H1 (cell line): ENCODE measurements around the gene PPIB. TPM values are rescaled to one million over a fixed set of nuclear protein-coding genes. Genes with fewer than 3 reads are reported as not detected.

Experiments used
- CTCF ChIA-PET: fragments of 300-600 bp; sonication (Branson Sonifier 250); formaldehyde crosslinking; loops from one replicate; lab custom pipeline; 2021; ENCODE audit not compliant: partially characterized antibody; lab: Charles Lee
- POLR2A ChIA-PET: fragments of 300-600 bp; sonication (Branson Sonifier 250); formaldehyde crosslinking; loops from one replicate; lab custom pipeline; 2021; ENCODE audit warnings: inconsistent platforms; ENCODE audit not compliant: partially characterized antibody; lab: Charles Lee
- DNase-seq, 2 experiments: peaks; one replicate each; pipeline versions ENCODE4 v3.0.0 to v3.0.0-alpha.2; 2010 to 2022; ENCODE audit warnings: low spot score in 2 of 2, low read depth in 1 of 2, mixed read lengths in 1 of 2
- FAIRE-seq: peaks from 2 replicates; lab custom pipeline; 2011; peaks lifted over from hg19 to GRCh38; lab: Jason Lieb, UNC
- H2AFZ ChIP-seq: 2 replicates; pipeline ENCODE4 v1.8.1; 2012; ENCODE audit warnings: low read length, inconsistent platforms
- H2AK5ac ChIP-seq: 2 replicates; pipeline ENCODE4 v1.6.1; 2013; ENCODE audit warnings: low read depth, low read length
- H2BK120ac ChIP-seq: replicated peaks from 2 replicates; pipeline ENCODE3; 2013; ENCODE audit warnings: low read depth, low read length, inconsistent platforms
- H2BK12ac ChIP-seq: 2 replicates; pipeline ENCODE4 v1.6.1; 2013; ENCODE audit warnings: low read depth, low read length
- H2BK15ac ChIP-seq: 2 replicates; pipeline ENCODE4 v1.6.1; 2013; ENCODE audit warnings: low read length
- H2BK20ac ChIP-seq: 2 replicates; pipeline ENCODE4 v1.6.1; 2013; ENCODE audit warnings: low read length
- H2BK5ac ChIP-seq: 2 replicates; pipeline ENCODE4 v1.6.1; 2013; ENCODE audit warnings: low read depth, low read length
- H3K14ac ChIP-seq: 2 replicates; pipeline ENCODE4 v1.6.1; 2013; ENCODE audit warnings: inconsistent platforms; ENCODE audit not compliant: insufficient read length
- H3K18ac ChIP-seq: 2 replicates; pipeline ENCODE4 v1.6.1; 2013; ENCODE audit warnings: low read length; ENCODE audit errors: extremely low read depth
- H3K23ac ChIP-seq: 2 replicates; pipeline ENCODE4 v1.6.1; 2013; ENCODE audit warnings: inconsistent platforms; ENCODE audit not compliant: insufficient read length
- H3K23me2 ChIP-seq: 2 replicates; pipeline ENCODE4 v1.6.1; 2013; ENCODE audit warnings: low read depth, low read length
- H3K27ac ChIP-seq: 2 replicates; pipeline ENCODE4 v1.6.1; 2011; ENCODE audit warnings: low read depth, low read length, inconsistent platforms
- H3K27me3 ChIP-seq, 4 experiments: replicated peaks in 1 of 4; 1 replicate in 1 of 4; 2 replicates in 3 of 4; pipeline versions ENCODE4 v1.6.1 to v1.8.1; 2011 to 2013; ENCODE audit warnings: low read length in 3 of 4, mild to moderate bottlenecking in 3 of 4, inconsistent platforms in 2 of 4, mixed read lengths in 2 of 4, moderate library complexity in 1 of 4; ENCODE audit not compliant: control insufficient read depth in 3 of 4, insufficient read depth in 3 of 4; ENCODE audit errors: extremely low read depth in 1 of 4
- H3K36me3 ChIP-seq, 4 experiments: 2 replicates each; pipeline versions ENCODE4 v1.6.1 to v1.8.1; 2011 to 2013; ENCODE audit warnings: mild to moderate bottlenecking in 4 of 4, low read length in 3 of 4, moderate library complexity in 2 of 4, control low read depth in 1 of 4, inconsistent platforms in 1 of 4; ENCODE audit not compliant: insufficient read depth in 4 of 4, control insufficient read depth in 2 of 4
- H3K4ac ChIP-seq: replicated peaks from 2 replicates; pipeline ENCODE3; 2013; ENCODE audit warnings: low read length, low read depth, mixed read lengths, inconsistent platforms; ENCODE audit not compliant: insufficient read length
- H3K4me1 ChIP-seq, 4 experiments: replicated peaks in 1 of 4; 1 replicate in 1 of 4; 2 replicates in 3 of 4; pipeline versions ENCODE4 v1.6.1 to v1.8.1; 2011 to 2013; ENCODE audit warnings: low read length in 3 of 4, inconsistent platforms in 2 of 4, mixed read lengths in 1 of 4; ENCODE audit not compliant: insufficient read depth in 4 of 4, control insufficient read depth in 3 of 4
- H3K4me2 ChIP-seq, 2 experiments: 2 replicates each; pipeline versions ENCODE4 v1.6.1 to v1.8.1; 2011 to 2013; ENCODE audit warnings: low read depth in 2 of 2, low read length in 2 of 2, control low read depth in 1 of 2, inconsistent platforms in 1 of 2, mild to moderate bottlenecking in 1 of 2; ENCODE audit not compliant: insufficient read depth in 1 of 2
- H3K4me3 ChIP-seq, 4 experiments: fragments of 200-600, 300-600 bp in 1 of 4; sonication (generic), shearing (Covaris generic), sonication (Bioruptor Twin) in 1 of 4; 2 replicates each; pipeline versions ENCODE4 v1.5.1 to v1.8.1; 2011 to 2016; ENCODE audit warnings: low read length in 4 of 4, low read depth in 3 of 4, control low read depth in 2 of 4, inconsistent platforms in 2 of 4, mild to moderate bottlenecking in 2 of 4, mixed read lengths in 1 of 4, moderate library complexity in 1 of 4; ENCODE audit not compliant: insufficient read depth in 2 of 4; ENCODE audit errors: extremely low read depth in 1 of 4
- H3K56ac ChIP-seq: replicated peaks from 2 replicates; pipeline ENCODE3; 2013; ENCODE audit warnings: low read depth, mild to moderate bottlenecking, mixed read lengths, low read length, inconsistent platforms; ENCODE audit not compliant: insufficient read length
- H3K79me1 ChIP-seq: 2 replicates; pipeline ENCODE4 v1.6.1; 2013; ENCODE audit warnings: low read depth, low read length, control low read depth
- H3K79me2 ChIP-seq, 2 experiments: 2 replicates each; pipeline versions ENCODE4 v1.6.1 to v1.8.1; 2012 to 2013; ENCODE audit warnings: low read length in 2 of 2, mild to moderate bottlenecking in 2 of 2, inconsistent platforms in 1 of 2; ENCODE audit not compliant: insufficient read depth in 2 of 2, control insufficient read depth in 1 of 2
- H3K9ac ChIP-seq, 4 experiments: replicated peaks in 1 of 4; 1 replicate in 1 of 4; 2 replicates in 3 of 4; pipeline versions ENCODE4 v1.6.1 to v1.8.1; 2011 to 2013; ENCODE audit warnings: low read depth in 3 of 4, low read length in 3 of 4, control low read depth in 2 of 4, mild to moderate bottlenecking in 2 of 4, moderate library complexity in 2 of 4, inconsistent platforms in 1 of 4; ENCODE audit errors: extremely low read depth in 1 of 4
- H3K9me3 ChIP-seq, 2 experiments: 2 replicates each; pipeline versions ENCODE4 v1.6.1 to v1.8.1; 2012 to 2013; ENCODE audit warnings: mild to moderate bottlenecking in 2 of 2, moderate library complexity in 2 of 2, control low read depth in 1 of 2, inconsistent platforms in 1 of 2, low read depth in 1 of 2, low read length in 1 of 2, mixed read lengths in 1 of 2; ENCODE audit not compliant: insufficient read depth in 2 of 2
- H4K20me1 ChIP-seq, 2 experiments: replicated peaks in 1 of 2; 2 replicates each; pipeline versions ENCODE3 to v1.8.1; 2011 to 2013; ENCODE audit warnings: inconsistent platforms in 2 of 2, low read length in 2 of 2, mild to moderate bottlenecking in 1 of 2; ENCODE audit not compliant: insufficient read depth in 2 of 2, control insufficient read depth in 1 of 2
- H4K5ac ChIP-seq: 2 replicates; pipeline ENCODE4 v1.6.1; 2013; ENCODE audit warnings: low read length, low read depth, mixed read lengths, inconsistent platforms; ENCODE audit not compliant: insufficient read length
- H4K8ac ChIP-seq: 2 replicates; pipeline ENCODE4 v1.8.0; 2013; ENCODE audit warnings: mild to moderate bottlenecking, moderate library complexity, low read length, inconsistent platforms; ENCODE audit not compliant: insufficient read depth; ENCODE audit errors: extremely low read depth
- H4K91ac ChIP-seq: replicated peaks from 2 replicates; pipeline ENCODE3; 2013; ENCODE audit warnings: low read length, mixed read lengths, inconsistent platforms; ENCODE audit not compliant: insufficient read length
- CHD2 ChIP-seq: IDR thresholded peaks from 2 replicates; pipeline ENCODE4 v1.6.1; 2012; ENCODE audit warnings: low read length, improper control_type of control experiment
- JUN ChIP-seq: IDR thresholded peaks from 2 replicates; pipeline ENCODE4 v1.6.1; 2011; ENCODE audit warnings: low read depth, mild to moderate bottlenecking, improper control_type of control experiment, low read length
- WGBS, 2 experiments: shearing (Covaris generic) in 1 of 2; methylation state at CpG; one replicate each; pipeline versions ENCODE4 v1.1.6 to v1.1.7; 2013 to 2015; ENCODE audit warnings: low lambda C conversion rate in 2 of 2, mixed read lengths in 2 of 2, inconsistent platforms in 1 of 2, low coverage in 1 of 2, missing lambda C conversion rate in 1 of 2; ENCODE audit not compliant: insufficient replicate concordance in 2 of 2, insufficient coverage in 1 of 2, insufficient read length in 1 of 2; ENCODE audit errors: extremely low coverage in 1 of 2, missing lambda C conversion rate in 1 of 2; 5-methylcytosine and 5-hydroxymethylcytosine counted together
- polyA plus RNA-seq, 7 experiments: library from polyadenylated mRNA; depleted of rRNA in 3 of 7; stranded (reverse) in 5 of 7; unstranded in 2 of 7; fragments of >200 nt in 5 of 7; fragments of 200-250 nt in 2 of 7; gene quantifications; 1 replicate in 5 of 7; 2 replicates in 1 of 7; 4 replicates in 1 of 7; pipeline versions ENCODE4 v1.2.1 to v1.2.3, GENCODE V29; 2011 to 2013; ENCODE audit warnings: missing spikeins in 2 of 7, mixed read lengths in 2 of 7
- total RNA-seq: library from RNA; stranded (reverse); fragmentation: NEBNext Ultra II Directional; extraction: Animal tissue kit (Norgen Biotek cat#: 25700); gene quantifications from 2 replicates; pipeline ENCODE4 v1.2.1, GENCODE V29; 2021

The PPIB gene
- total and polyA plus RNA-seq, 2 of the 8 experiments (the other 6 are each of a cell fraction or from before 2014, with no cell fraction given), result 558 to 579 TPM

- Histone ChIP-seq H3K18ac (no peak overlapping the region), H3K56ac (no peak overlapping the region), H2BK20ac (no peak overlapping the region), H3K36me3 (peaks cover 12 to 27% (median 23%) of the 10 kb centered on the region in 4 experiments; a peak in 7 of 8 replicates), H4K5ac (no peak overlapping the region), H2AFZ (no peak overlapping the region), H2BK12ac (no peak overlapping the region), H3K27ac (no peak overlapping the region), H4K20me1 (peaks cover 0 to 1% of the 10 kb centered on the region in 2 experiments), H3K79me2 (no peaks in the 10 kb centered on the region), H3K4me3 (no peak overlapping the region), H3K4me2 (no peak overlapping the region), H2BK120ac (no peak overlapping the region), H2AK5ac (no peak overlapping the region), H4K8ac (no peak overlapping the region), H3K23me2 (no peaks in the 10 kb centered on the region), H2BK5ac (no peak overlapping the region), H3K79me1 (no peaks in the 10 kb centered on the region), H3K14ac (no peak overlapping the region), H3K9ac (no peak overlapping the region), H2BK15ac (no peak overlapping the region), H3K9me3 (no peaks in the 10 kb centered on the region), H3K27me3 (no peaks in the 10 kb centered on the region), H3K4me1 (peaks cover 0 to 6% (median 2%) of the 10 kb centered on the region in 4 experiments; a peak in 1 of 7 replicates), H4K91ac (no peak overlapping the region), H3K23ac (no peak overlapping the region), H3K4ac (no peak overlapping the region)
- ChIA-PET POLR2A (no interaction called here), CTCF (interaction anchor here (0.6 to 2.1 kb wide), 4 partner anchors 11 to 1055 kb away, joined by 3 to 7 read pairs (median 3); no protein-coding TSS in a partner anchor)
- DNase-seq (no peak), FAIRE-seq (no peak)
- WGBS, 2 experiments, result 91% methylated on average over 7 of the region's 7 CpGs; no CpG with 5 or more reads in 1 of the 2 experiments
- TF ChIP-seq CHD2 (no peak), JUN (no peak)
These were observed 26.5 kb downstream of the PPIB start for GRCh38 chr15:64136347-64136746.
